Stimulated activated CD4-positive, alpha-beta T cell treated with anti-CD3 and anti-CD28 coated beads, Interleukin-2, amount 100 ng/mL, for 24 hours (primary cell): Measurements from ENCODE around the gene TIMM17A.
A peak's percentile ranks its signal among the peaks of the same experiment; 100 is the strongest.
"Not testable (repeated sequence)": the region's sequence is repeated elsewhere in the genome, so short reads cannot be mapped to it uniquely, and the experiment has no call there.

Experiments used
- DNase-seq, 2 donors: peaks; one replicate each; pipeline ENCODE4 v3.0.0-alpha.2; 2020

The TIMM17A gene

GRCh38 chr1:201941420-201942128 is 13.7 kb upstream of the TIMM17A start:
- DNase-seq: no peak

DNA sequence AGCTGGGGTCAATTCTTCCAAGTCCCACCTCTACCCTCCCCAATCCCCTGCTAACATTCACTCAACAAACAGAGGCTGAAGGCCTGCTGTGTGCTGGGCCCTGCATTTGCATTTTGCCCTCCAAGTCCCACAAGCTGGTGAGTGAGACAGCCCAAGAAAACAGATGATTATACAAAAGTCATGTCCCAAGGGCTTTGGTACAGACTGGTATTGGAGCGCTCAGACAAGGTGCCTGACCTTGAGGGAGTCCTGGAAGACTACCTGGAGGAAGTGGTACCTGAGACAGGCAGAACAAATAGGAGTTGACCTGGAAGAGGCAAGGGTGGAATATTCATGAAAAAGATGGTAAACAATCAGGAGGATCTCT is 13.2 kb upstream of the TIMM17A start:
- DNase-seq: no peak

DNA sequence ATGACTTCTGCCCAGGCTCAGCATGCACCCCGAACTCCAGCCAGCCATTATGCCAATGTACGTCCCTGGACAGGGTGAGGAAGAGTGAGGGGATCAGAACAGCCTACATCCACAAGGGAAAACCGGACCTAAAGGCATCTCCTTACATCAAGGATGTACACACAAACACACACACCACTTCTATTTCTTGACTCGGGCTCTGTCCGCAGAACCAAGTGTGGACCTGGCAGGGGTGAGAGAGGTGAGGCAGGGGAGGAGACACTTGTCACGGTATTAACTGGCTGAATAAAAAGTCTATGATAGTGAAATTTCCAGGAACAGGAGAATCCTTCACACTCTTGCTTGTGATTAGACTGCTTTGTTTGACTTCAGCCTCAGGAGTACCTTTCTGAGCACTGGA is 11.3 kb upstream of the TIMM17A start:
- DNase-seq: no peak

DNA sequence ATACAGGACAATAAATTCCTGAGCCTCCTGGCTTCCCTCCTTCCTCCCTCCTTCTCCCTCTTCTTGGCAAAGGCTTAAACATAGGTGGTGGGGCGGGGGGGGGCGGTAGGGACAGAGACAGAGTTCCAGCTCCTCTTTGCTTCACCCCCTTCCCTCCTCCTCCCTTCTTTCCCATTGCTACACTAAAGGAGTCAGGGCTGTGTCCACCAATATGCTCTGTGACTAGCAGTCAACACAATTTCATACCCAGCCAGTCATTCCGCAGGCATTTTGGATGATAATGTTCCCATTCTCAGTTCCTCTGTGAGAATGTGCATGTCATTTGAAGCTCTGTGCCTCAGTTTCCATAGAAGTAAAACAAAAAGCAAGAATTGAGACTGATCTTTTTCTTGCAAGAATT is 10.7 kb upstream of the TIMM17A start:
- DNase-seq: no peak

GRCh38 chr1:201945157-201945556 is 10.1 kb upstream of the TIMM17A start:
- no peak for DNase-seq

- no peak for DNase-seq
Measured at GRCh38 chr1:201945863-201946223, 9.5 kb upstream of the TIMM17A start.

DNA sequence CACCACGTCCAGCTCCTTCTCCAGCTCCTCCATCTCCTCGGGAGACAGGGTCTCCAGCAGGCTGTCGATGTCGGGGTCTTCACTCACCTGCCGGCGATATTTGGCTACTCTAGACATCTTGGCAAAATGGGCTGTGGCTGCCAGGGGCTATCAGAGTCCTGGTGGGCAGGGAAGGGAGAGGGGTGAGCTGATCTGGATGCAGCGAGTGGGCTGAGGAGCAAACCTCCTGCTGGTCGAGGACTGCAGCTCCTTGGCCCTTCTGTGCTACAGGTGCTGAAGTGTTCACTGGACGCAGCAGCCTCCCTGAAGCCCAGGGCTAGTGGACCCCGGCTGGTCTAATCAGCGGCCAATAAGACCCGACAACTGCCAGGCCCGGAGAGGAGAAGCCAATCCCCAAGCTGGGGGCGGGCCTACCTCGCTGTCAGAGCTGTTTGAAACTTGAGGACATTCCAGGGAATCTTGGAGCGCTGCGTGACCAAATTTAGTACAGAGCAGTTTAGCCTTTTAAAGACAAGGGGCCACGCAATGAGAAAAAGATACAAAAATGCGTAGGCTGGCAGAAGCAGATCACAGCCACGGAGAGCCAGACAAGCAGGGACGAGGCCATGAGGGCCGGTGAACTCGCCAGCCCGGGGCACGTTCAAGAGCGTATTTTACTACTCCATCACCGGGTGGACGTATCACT is 8.9 kb upstream of the TIMM17A start, which contains the start of gene LMOD1:
Gene LMOD1, minus strand, starts transcription at position 325 of the 685 bp plus-strand sequence. Its CDS starts 208 bp downstream, at position 117.
- DNase-seq: peak in 1 of 2 donors; percentile 8

DNA sequence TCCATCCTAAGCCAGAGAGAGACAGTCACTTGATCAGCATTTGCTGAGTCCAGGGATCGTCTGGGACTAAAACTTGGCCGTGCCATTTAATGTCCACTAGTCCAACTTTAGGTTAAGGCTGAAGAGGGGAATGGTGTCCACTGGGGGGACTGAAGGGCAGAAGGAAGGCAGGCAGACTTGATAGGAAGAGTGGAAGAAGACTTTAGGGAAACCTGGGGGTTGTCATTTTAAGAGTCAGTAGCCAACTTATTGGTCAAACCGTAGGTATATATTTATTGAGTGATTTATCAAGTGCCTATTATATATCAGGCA is 7.7 kb upstream of the TIMM17A start:
- no peak for DNase-seq

DNA sequence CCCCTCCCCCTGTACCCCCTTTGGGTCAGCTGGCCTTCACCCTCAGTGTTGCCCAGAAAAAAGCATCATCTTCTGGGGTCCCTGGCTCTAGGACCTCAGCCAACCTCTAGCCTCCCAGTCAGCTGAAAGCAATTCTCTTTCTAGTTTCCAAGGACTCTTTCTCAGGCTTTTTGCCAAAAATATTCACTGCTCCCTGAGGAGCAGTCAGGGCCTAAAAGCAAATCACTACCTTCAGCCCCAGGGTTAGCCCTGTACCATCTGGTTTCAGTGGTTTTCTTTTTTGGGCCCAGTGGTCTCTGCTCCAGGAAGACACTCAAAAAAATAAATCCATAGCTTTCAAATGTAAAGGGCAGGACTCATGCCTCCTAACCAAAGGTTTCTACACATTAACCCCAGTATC is 5.8 kb upstream of the TIMM17A start:
- DNase-seq: no peak

- peak; percentile 24 to 30 for DNase-seq
Measured at GRCh38 chr1:201954263-201955008, 867 bp upstream of the TIMM17A start.

GRCh38 chr1:201955729-201956143 is 433 bp downstream of the TIMM17A start:
- no peak for DNase-seq

DNA sequence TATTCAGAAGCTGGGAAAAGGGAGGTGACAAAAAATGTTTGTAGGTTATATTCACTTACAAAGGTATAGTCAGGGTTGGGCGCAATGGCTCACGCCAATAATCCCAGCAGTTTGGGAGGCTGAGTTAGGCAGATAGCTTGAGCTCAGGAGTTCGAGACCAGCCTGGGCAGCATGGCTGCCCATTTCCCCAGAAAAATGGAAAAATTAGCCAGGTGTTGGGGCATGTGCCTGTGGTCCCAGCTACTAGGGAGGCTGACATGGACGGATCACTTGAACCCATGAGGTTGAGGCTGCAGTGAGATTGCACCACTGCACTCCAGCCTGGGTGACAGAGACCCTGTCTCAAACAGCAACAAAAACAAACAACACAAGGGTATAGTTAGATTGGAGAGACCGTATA is 3.0 kb downstream of the TIMM17A start:
- DNase-seq: no peak

DNA sequence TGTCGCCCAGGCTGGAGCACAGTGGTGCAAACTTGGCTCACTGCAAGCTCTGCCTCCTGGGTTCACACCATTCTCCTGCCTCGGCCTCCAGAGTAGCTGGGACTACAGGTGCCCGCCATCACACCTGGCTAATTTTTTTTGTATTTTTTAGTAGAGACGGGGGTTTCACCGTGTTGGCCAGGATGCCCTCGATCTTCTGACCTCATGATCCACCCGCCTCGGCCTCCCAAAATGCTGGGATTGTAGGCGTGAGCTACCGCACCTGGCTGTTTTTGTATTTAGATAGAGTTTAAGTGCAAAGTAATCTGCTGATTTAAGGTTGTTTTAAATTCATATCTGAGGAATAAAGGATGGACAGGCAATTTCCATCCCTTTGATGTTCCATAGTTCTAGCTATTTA is 7.1 kb downstream of the TIMM17A start:
- not testable (repeated sequence) for DNase-seq

DNA sequence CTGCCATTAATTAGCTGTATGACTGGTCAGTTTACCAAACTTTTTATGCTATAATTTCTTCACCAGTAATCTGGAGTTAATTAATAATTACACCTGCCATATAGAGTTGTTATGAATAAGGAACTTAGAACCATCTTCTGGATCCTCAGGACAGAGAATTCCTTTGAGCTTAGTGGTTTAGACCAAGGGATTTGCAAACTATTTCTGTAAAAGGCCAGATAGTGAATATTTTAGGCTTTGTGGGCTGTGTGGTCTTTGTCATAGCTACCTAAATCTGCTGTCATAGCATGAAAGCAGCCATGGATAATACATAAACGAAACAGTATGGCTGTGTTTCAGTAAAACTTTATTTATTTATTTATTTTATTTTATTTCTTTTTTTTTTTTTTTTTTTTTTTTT is 9.0 kb downstream of the TIMM17A start:
- DNase-seq: no peak

DNA sequence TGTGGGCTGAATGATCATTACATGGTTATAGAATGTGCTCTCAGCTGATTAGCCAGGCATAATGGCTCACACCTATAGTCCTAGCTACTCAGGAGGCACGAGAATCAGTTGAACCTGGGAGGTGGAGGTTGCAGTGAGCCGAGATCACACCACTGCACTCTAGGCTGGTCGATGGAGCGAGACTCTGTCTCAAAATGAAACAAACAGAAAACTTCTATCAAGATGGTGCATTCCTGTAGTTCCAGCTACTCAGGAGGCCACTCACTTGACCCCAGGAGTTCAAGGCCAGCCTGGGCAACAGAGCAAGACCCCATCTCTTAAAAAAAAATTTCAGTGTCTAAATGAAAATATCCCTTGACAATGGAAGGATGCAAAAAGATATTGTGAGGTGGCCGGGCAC is 10.9 kb downstream of the TIMM17A start:
- no peak for DNase-seq

DNA sequence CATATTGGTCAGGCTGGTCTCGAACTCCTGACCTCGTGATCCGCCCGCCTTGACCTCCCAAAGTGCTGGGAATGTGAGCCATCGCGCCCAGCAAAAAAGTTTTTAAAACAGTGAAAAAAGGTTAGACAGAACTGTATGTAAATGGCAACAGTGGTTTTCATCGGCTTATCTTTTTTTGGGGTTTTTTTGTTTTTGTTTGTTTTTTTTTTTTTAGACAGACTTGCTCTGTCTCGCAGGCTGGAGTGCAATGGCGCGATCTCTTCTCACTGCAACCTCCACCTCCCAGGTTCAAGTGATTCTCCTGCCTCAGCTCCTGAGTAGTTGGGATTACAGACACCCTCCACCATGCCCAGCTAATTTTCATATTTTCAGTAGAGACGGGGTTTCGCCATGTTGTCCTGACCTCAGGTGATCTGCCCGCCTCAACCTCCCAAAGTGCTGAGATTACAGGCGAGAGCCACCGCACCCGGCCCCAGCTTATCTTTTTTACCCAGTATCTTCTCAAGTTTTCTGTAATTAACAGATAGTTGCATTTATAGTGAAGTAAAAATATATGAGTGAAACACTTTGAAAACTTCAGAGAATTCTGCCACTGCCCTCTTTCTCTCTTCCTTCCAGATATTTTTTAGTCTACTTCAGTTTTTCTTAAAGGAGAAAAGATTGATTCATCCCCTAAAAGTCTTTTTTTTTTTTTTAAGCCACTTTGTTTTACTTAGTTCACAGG is 13.1 kb downstream of the TIMM17A start:
- DNase-seq: no peak

DNA sequence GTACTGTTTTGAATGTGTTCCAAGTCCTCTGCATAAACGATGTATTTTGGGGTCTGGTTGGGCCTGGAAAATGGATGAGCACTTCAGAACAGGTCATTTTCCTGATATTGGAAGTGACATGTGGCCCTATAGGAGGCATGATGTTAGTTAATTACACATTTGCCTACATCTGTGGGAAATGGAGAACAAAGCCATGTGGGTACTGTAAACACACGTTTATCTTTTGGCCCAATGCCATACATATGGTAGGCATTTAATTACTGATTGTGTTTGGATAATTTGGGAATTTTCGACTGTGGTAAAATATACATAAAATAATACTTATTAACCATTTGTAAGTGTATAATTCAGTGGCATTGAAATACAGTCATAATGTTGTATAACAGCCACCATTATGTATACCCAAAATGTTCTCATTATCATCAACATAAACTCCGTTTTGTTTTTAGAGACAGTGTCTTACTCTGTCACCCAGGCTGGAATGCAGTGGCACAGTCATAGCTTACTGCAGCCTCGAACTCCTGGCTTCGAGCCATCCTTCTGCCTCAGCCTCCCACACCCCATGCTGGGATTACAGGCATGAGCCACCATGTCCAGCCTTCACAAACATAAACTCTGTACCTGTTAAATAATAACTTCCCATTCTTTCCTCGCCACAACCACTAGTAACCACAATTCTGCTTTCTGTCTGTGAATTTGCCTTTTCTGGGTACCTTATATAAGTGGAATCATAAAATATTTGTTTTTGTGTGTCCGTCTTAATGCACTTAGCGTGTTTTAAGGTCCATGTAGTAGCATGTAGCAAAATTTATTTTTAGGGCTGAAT is 15.2 kb downstream of the TIMM17A start:
- no peak for DNase-seq

- peak; percentile 75 to 81 for DNase-seq
Measured at GRCh38 chr1:201982082-201982622, 26.8 kb downstream of the TIMM17A start.

GRCh38 chr1:201982623-201983379 is 27.5 kb downstream of the TIMM17A start, which contains the start of gene RNPEP:
Gene RNPEP (plus strand): TSS chr1:201982648. CDS start chr1:201982667, 19 bp downstream.
- DNase-seq: peak; percentile 46 to 65

- DNase-seq: no peak
Measured at GRCh38 chr1:201983380-201983805, 28.1 kb downstream of the TIMM17A start.

DNA sequence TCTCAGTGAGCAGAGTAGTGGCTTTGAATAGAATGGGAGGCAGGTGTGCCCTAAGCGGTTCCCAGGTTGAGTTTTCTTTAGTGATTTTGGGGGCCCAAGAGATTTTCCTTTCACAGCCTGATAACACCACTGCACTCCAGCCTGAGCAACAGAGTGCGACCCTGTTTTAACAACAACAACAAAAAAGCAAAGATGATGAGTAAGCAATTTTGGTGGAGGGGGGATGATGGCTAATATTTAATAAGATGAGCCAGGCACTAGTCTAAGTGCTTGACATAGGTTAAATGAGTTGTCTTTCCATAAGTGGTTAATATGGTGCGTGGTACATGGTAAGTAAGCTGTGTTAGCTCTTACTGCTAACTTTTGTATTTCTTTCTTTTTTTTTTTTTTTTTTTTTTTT is 29.1 kb downstream of the TIMM17A start:
- DNase-seq: no peak
